ENCODE results near the gene GORASP2. TPM values are rescaled to one million over a fixed set of nuclear protein-coding genes. Genes with fewer than 3 reads are reported as not detected.

Gene GORASP2
- total and polyA plus RNA-seq, 12 donors, result 25.6 to 201 (median 85.0) TPM

DNA sequence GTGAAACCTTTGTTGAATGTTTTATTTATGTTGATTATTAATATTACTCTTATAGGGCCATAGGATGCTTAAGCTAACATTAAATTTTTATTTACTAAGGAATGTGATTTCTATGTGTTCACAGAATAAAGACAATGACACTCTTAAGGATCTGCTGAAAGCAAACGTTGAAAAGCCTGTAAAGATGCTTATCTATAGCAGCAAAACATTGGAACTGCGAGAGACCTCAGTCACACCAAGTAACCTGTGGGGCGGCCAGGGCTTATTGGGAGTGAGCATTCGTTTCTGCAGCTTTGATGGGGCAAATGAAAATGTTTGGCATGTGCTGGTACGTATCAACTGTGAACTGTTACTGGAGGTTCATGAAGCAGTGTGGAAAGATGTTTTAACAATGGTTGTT, 20.4 kb downstream of the GORASP2 start:
- Histone ChIP-seq H3K27me3 (no peaks in the 10 kb centered on the region), H3K9me3 (replicated peaks in 1 of 3) (no peaks in the 10 kb centered on the region), H3K4me3 (no peak overlapping the region), H3K27ac (no peak overlapping the region), H3K36me3 (replicated peaks in 1 of 2) (peaks cover 0 to 50% of the 10 kb centered on the region in 2 donors), H3K4me1 (replicated peaks in 1 of 2) (peaks cover 5 to 17% of the 10 kb centered on the region in 2 donors)
- 81 to 90% (median 84%) methylated on average over 5 of the region's 5 CpGs for WGBS, 4 donors
- DNase-seq, result no peak
- intact Hi-C loops (cut with DNase I), result no loop called here
- TF ChIP-seq POLR2A (IDR thresholded peaks at IDR 0.05), result no peak
- TF ChIP-seq, protein P1, sequence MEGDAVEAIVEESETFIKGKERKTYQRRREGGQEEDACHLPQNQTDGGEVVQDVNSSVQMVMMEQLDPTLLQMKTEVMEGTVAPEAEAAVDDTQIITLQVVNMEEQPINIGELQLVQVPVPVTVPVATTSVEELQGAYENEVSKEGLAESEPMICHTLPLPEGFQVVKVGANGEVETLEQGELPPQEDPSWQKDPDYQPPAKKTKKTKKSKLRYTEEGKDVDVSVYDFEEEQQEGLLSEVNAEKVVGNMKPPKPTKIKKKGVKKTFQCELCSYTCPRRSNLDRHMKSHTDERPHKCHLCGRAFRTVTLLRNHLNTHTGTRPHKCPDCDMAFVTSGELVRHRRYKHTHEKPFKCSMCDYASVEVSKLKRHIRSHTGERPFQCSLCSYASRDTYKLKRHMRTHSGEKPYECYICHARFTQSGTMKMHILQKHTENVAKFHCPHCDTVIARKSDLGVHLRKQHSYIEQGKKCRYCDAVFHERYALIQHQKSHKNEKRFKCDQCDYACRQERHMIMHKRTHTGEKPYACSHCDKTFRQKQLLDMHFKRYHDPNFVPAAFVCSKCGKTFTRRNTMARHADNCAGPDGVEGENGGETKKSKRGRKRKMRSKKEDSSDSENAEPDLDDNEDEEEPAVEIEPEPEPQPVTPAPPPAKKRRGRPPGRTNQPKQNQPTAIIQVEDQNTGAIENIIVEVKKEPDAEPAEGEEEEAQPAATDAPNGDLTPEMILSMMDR (IDR thresholded peaks at IDR 0.05), result no peak

GRCh38 chr2:170950221-170950761, 21.2 kb downstream of the GORASP2 start:
- Histone ChIP-seq H3K9me3 (replicated peaks in 1 of 3) (no peaks in the 10 kb centered on the region), H3K27me3 (no peaks in the 10 kb centered on the region), H3K27ac (no peak overlapping the region), H3K4me1 (replicated peaks in 1 of 2) (peaks cover 0 to 8% of the 10 kb centered on the region in 2 donors), H3K36me3 (replicated peaks in 1 of 2) (peaks cover 0 to 58% of the 10 kb centered on the region in 2 donors), H3K4me3 (no peak overlapping the region)
- intact Hi-C loops (cut with DNase I), result no loop called here
- WGBS, 4 donors, result 80 to 90% (median 85%) methylated on average over 4 of the region's 4 CpGs
- no peak for TF ChIP-seq POLR2A (IDR thresholded peaks at IDR 0.05)
- TF ChIP-seq, protein P1 (IDR thresholded peaks at IDR 0.05), result no peak
- DNase-seq, result no peak

DNA sequence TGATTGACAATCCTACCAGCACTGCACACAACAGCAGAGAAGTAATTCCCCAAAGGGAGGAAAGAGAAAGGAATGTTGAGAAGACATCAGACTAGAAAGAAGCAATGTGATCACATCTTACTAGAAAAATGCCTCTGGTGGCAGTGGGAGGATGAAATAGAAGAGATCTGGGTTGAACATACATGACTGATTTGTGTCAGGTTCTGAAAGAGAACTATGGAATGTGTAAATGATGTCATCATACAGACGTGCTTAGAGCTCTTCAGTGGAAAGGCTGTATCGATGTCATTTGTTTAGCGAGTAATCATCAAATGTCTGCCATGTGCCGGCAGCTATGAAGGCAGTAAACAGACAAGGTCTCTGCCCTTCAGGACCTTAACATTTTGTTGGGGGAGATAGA, 24.9 kb downstream of the GORASP2 start:
- intact Hi-C loops (cut with DNase I), result no loop called here
- 63 to 83% (median 73%) methylated on average over 4 of the region's 4 CpGs for WGBS, 4 donors
- no peak for DNase-seq

GRCh38 chr2:170963386-170963785, 34.3 kb downstream of the GORASP2 start:
- DNase-seq, result no peak
- Histone ChIP-seq H3K9me3 (replicated peaks in 1 of 3) (no peaks in the 10 kb centered on the region), H3K4me3 (no peak overlapping the region), H3K4me1 (replicated peaks in 1 of 2) (no peaks in the 10 kb centered on the region), H3K27me3 (no peaks in the 10 kb centered on the region), H3K36me3 (replicated peaks in 1 of 2) (peaks cover 0 to 70% of the 10 kb centered on the region in 2 donors), H3K27ac (no peak overlapping the region)
- 60 to 93% (median 76%) methylated on average over 2 to 5 of the region's 5 CpGs for whole genome bisulfite sequencing, 4 donors
- intact Hi-C loops (cut with DNase I), result no loop called here
- TF ChIP-seq POLR2A (IDR thresholded peaks at IDR 0.05), result no peak
- TF ChIP-seq, protein P1 (IDR thresholded peaks at IDR 0.05), result no peak

More for the DNA sequence above, 24.9 kb downstream of the GORASP2 start:
- no peak for TF ChIP-seq POLR2A (IDR thresholded peaks at IDR 0.05)
- TF ChIP-seq, protein P1 (IDR thresholded peaks at IDR 0.05), result no peak
- H3K4me1 ChIP-seq (replicated peaks in 1 of 2), result no peaks in the 10 kb centered on the region
- no peak overlapping the region for H3K4me3 ChIP-seq
- peaks cover 0 to 86% of the 10 kb centered on the region in 2 donors for H3K36me3 ChIP-seq (replicated peaks in 1 of 2)
- H3K9me3 ChIP-seq (replicated peaks in 1 of 3), result no peaks in the 10 kb centered on the region
- no peaks in the 10 kb centered on the region for H3K27me3 ChIP-seq
- H3K27ac ChIP-seq, result no peak overlapping the region

Measured in adrenal gland (tissue), 12 donors.